Stomach (tissue), 4 donors: ENCODE results near the gene SCG3.

Experiments
- CTCF ChIP-seq, 7 experiments: fragments of 450-650 bp in 4 of 7; fragments of 200-600 bp in 3 of 7; sonication (generic) in 3 of 7; IDR thresholded peaks; one replicate each; pipeline ENCODE4 v1.5.1; 2016 to 2019; ENCODE audit warnings: antibody characterized with exemption in 7 of 7, control low read depth in 2 of 7, mild to moderate bottlenecking in 1 of 7
- EP300 ChIP-seq: sonication (generic); formaldehyde crosslinking; IDR thresholded peaks from one replicate; pipeline ENCODE4 v1.6.1; 2017; ENCODE audit warnings: antibody characterized with exemption
- POLR2A ChIP-seq, 4 donors: fragments of 450-650 bp; IDR thresholded peaks; one replicate each; pipeline ENCODE4 v1.6.1; 2016; ENCODE audit warnings: antibody characterized with exemption in 4 of 4, control low read depth in 2 of 4, mild to moderate bottlenecking in 1 of 4, moderate library complexity in 1 of 4
- POLR2AphosphoS5 ChIP-seq, 3 donors: sonication (generic); formaldehyde crosslinking; IDR thresholded peaks; one replicate each; pipeline ENCODE4 v1.6.1; 2016; ENCODE audit warnings: antibody characterized with exemption in 3 of 3

DNA sequence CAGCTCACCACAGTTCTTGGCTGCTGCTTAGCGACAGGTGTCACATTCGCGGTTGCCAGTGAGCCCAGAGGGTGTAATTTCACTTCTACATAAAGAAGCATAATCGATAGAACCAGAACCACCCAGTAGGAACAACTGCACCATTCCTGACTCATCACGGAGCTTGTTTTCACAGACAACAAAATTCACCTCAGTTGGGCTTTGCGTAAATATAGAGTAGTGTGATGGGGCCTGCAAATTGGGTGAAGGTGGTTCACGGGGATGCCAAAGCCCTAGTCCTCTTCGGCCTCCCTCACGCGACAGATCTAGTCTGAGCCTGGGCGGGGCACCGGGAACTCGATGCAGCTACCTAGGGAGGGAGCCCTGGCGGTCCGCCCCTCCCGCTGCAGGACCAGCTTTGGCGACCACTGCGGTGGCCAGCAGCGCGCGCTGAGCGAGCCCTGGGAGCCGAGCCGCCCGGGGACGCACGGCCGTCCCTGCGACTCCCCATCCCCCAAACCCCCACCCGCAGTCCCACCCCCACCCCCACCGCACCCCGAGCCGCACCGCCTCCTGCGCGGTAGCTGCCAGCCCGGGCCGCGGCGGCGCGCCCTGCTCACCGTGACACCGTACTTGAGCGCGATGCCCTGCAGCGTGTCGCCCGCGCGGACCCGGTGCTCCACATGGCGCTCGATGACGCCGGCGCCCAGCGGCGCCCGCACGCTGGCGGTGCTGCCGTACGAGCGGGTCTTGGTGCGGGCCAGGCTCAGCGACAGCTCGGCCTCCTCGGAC, 55.6 kb downstream of the SCG3 start:
- TF ChIP-seq POLR2AphosphoS5 (IDR thresholded peaks at IDR 0.05): no peak
- no peak for TF ChIP-seq CTCF (IDR thresholded peaks at IDR 0.05)
- TF ChIP-seq POLR2A (IDR thresholded peaks at IDR 0.05): no peak
- no peak for TF ChIP-seq EP300
